ENCODE results near the gene GRB10. TPM values are rescaled to one million over a fixed set of nuclear protein-coding genes. Genes with fewer than 3 reads are reported as not detected.

Gene GRB10
- total RNA-seq, 2 experiments from 2014 or later, result 0.42 to 0.78 TPM

- ChIA-PET POLR2A (no interaction called here), CTCF (no interaction called here)
Measured at GRCh38 chr7:50724526-50725520, 57.9 kb downstream of the GRB10 start.

DNA sequence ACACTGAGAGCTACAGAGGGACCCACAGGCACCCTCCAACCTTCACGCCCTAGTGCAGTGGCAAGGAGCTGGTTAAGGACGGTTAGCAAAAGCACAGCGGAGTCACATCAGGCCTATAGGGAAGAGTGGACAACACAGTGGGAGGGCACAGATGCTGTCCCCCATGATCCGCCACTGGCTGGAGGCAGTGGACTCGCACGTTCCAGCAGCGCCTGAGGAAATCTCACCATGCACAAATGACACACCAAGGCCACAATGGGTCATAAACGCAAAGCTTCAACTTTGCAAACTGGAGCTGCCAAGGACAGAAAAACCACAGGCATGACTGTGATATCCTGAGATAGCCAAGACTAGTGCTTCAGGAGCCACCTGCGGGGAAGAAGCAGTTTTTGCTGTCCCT is 58.8 kb downstream of the GRB10 start:
- ChIA-PET POLR2A (no interaction called here), CTCF (no interaction called here)

- ChIA-PET POLR2A (no interaction called here), CTCF (no interaction called here)
Measured at GRCh38 chr7:50723173-50723572, 59.5 kb downstream of the GRB10 start.

DNA sequence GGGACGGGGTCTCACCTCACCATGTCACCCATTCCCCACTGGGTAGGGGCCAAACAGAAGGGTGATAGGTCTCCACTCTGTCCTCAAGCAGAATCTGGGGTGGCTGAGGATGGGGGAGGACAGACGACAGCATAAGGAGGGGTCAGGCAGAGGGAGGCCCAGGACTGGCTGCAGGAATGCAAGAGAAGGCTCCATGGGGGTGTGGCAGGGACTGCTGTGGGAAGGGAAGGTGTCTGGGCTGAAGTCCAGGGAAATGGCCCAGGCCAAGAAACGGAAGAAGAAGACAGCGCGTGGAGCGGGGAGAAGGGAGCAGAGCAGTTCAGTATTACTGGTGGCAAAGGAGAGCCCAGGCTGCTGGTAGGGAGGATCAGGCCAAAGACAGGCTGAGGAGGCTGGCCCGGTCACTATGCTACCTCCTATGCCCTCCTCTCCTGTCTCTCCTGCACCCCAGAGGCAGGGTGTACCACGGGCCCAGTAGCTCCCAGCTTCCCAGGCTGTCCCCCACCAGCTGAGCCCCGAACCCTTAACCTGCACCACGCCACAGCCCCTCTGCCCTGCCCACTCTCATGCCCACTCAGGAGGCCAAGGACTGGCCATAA is 60.9 kb downstream of the GRB10 start:
- ChIA-PET POLR2A (no interaction called here), CTCF (no interaction called here)

GRCh38 chr7:50721160-50721559 is 61.5 kb downstream of the GRB10 start:
- CTCF ChIA-PET, result no interaction called here
- POLR2A ChIA-PET, result no interaction called here

GRCh38 chr7:50720295-50720694 is 62.4 kb downstream of the GRB10 start:
- ChIA-PET POLR2A (no interaction called here), CTCF (no interaction called here)

GRCh38 chr7:50718876-50719275 is 63.8 kb downstream of the GRB10 start:
- ChIA-PET POLR2A (no interaction called here), CTCF (no interaction called here)

DNA sequence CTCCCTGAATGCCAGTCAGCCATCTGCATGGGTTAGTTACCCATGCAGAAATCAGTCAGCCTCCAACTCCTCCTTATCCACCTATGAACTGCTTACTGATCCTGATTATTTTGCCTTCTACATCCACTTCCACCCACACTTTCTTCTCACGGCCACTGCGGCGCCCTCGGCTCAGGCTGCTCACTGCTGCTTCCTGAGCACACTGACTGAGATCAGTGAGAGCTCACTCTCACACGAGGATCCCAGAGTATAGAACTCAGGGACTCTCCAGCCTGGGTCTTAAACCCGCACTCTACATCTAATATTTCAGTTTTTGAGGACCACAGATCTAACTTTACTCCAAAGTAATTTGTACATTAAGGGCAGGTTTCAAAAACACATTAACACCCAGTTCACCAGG is 64.4 kb downstream of the GRB10 start:
- CTCF ChIA-PET, result no interaction called here
- POLR2A ChIA-PET, result no interaction called here

DNA sequence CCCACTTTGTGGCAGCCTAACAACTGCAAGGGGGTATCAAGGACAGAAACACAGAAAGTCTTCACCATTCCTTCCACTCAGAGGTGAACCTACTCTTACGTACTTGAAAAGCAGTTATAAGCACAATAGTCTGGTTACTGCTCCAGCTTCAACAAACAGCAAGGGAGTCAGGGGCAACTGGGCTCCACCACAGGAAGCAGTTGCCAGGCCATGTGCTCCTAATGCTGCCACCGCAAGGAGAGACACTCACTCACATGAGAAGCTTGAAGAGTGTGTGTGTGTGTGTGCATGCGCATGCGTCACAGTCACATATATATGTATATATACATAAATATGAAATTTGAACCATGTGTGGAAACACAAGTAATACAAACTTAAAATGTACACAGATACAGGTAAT is 65.5 kb downstream of the GRB10 start:
- ChIA-PET CTCF (no interaction called here), POLR2A (no interaction called here)

- ChIA-PET POLR2A (no interaction called here), CTCF (no interaction called here)
Measured at GRCh38 chr7:50714857-50715256, 67.8 kb downstream of the GRB10 start.

GRCh38 chr7:50713123-50713965 is 69.4 kb downstream of the GRB10 start:
- POLR2A ChIA-PET, result no interaction called here

GRCh38 chr7:50712252-50713122 is 70.2 kb downstream of the GRB10 start:
- POLR2A ChIA-PET, result no interaction called here
- CTCF ChIA-PET, result no interaction called here

More at GRCh38 chr7:50713123-50713965, 69.4 kb downstream of the GRB10 start:
- CTCF ChIA-PET, result no interaction called here

GRCh38 chr7:50711271-50712175 is 71.2 kb downstream of the GRB10 start:
- ChIA-PET CTCF (no interaction called here), POLR2A (no interaction called here)

DNA sequence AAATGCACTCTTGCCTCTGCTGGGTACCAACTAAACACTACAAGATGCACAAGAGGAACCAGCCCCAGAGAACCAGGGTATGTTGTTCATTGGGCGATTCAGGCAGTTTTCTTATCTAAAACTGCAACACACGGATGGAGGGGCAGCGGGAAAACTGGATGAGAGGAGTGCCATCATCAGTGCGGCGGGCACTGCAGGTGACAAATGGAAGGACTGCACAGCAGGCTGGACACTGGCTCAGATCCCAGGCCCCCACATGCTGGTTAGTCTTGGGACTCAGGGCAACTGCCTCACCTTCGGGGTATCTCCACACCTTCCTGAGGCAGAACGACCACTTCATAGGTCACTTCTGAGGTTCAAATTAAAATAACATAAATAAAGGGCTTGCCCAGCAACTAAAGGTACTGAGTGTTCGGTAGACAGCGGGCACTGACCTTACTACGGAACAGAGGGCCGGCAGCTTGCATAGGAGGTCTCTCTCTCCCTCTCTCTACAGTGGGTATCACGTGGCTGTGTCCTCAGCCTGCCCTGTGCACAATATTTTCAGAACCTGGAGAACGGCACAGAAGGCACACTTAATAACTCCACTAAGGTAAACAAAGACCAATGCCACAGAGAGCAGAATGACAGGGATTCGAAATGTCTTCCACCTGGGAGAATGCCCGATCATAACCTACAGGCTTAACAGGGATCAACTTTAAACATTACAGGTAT is 72.1 kb downstream of the GRB10 start:
- ChIA-PET POLR2A (no interaction called here), CTCF (no interaction called here)

- CTCF ChIA-PET, result no interaction called here
- POLR2A ChIA-PET, result no interaction called here
Measured at GRCh38 chr7:50709151-50709550, 73.5 kb downstream of the GRB10 start.

DNA sequence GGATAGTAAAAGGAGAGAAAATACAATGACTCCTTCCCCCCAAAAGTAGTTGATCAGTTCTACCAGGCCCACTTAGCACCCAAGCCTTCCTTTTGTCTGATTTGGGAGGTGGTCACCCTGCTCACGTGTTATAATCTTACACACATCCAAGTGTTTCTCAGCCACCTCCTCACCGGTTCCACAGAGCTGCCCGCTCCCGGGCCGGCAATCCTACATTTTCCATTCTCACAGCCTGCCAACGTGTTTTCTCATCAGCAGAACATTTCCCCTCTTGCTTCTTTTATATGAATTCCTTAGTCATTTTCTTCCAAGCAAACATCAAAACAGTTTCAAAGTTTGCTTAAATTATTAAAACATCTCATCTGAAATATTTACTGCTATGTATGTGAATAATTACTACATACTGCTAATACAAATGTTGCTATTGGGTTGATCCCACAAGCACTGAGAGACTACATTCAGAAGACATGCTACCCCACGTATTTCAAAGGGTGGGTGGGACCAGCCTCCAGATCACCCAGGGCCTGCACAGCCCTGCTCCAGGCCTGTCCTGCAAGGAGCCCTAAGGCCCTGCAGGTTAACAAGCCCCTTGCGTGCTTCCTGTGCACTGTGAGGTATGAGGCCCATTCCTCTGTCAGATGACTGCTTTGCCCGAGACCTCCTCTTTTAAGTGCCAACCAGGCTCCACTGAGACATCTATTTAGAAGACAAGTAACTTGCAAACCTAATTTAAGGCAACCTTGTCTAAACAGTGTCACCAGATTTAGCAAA is 75.3 kb downstream of the GRB10 start:
- ChIA-PET POLR2A (no interaction called here), CTCF (no interaction called here)

DNA sequence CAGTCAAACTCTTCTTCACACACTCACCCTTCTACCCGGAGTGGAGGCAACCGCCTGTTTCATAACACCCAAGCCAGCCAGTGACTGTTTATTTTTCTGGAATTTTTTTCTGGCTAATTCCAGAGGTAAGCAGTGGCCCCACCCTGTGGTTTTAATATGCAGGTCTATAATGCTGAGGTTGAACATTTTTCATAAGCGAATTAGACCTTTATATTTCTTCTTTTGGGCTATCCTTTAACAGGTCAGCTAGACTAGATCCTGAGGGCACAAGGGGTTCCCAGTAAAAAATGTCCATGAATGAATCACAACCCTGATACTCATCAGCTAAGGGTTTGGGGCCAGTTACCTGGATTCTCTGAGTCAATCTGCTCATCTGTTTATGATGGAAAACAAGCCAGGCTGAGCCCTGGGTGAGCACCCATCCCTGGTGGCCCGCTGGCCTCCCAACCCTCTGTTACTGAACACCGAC is 76.2 kb downstream of the GRB10 start:
- ChIA-PET CTCF (no interaction called here), POLR2A (no interaction called here)

Data from activated CD8-positive, alpha-beta memory T cell treated with anti-CD3 and anti-CD28 coated beads for 36 hours (primary cell).